ENCODE measurements around the gene CIDEC.
"Not testable (repeated sequence)": the region's sequence is repeated elsewhere in the genome, so short reads cannot be mapped to it uniquely, and the experiment has no call there.

Gene CIDEC

GRCh38 chr3:9900965-9901415 lies 20.9 kb upstream of the CIDEC start:
- not testable (repeated sequence) for DNase-seq

DNA sequence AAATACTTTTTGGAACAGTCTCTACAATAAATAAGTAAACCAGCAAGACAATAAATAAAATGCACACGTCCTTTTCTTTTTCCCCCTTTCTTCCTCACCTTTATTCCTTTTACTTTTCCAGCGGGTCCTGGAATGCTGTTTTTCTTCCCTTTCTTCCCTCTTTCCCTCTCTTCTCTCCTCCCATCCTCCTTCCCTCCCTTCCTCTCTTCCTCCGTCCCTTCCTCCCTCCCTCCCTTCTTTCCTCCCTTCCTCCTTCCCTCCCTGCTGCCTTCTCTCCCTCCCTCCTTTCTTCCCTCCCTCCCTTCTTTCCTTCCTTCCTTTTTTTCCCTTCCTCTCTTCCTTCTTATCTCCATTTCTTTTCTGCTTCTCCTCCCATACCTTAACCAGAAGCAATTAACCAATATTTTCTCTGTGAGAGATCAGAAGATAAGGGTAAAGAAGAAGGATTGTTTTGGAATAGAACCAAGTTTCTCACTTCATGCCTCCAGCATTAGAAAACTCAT lies 19.3 kb upstream of the CIDEC start:
- DNase-seq = no peak

- no peak for DNase-seq
These were observed 18.6 kb upstream of the CIDEC start for GRCh38 chr3:9898467-9899241.

GRCh38 chr3:9897408-9898372 lies 17.6 kb upstream of the CIDEC start:
- DNase-seq = peak; percentile 47

DNA sequence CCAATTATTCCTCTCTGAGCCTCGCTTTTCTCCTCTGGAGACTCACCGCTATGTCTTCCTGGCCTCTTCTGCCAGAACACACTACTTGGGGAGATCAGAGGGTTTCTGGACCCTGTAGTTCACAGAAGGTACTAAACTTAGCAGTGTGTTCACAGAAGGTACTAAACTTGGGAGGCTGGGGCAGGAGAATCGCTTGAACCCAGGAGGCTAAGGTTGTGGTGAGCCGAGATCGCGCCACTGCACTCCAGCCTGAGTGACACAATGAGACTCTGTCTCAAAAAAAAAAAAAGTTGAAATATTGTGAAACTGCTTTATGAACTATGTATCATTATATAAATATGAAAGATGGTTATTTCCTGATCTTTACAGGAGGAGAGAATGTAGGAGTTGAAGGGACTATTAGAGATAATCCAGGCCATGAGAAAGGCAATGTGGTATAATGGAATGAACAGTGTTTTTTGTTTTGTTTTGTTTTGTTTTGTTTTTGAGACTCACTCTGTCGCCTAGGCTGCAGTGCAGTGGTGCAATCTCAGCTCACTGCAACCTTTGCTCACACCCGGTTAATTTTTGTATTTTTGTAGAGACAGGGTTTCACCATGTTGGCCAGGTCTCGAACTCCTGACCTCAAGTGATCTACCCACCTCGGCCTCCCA lies 16.8 kb upstream of the CIDEC start:
- not testable (repeated sequence) for DNase-seq

- DNase-seq = not testable (repeated sequence)
These were observed 15.7 kb upstream of the CIDEC start for GRCh38 chr3:9895715-9896114.

- DNase-seq = no peak
These were observed 13.7 kb upstream of the CIDEC start for GRCh38 chr3:9893739-9894138.

GRCh38 chr3:9891072-9891622 lies 11.1 kb upstream of the CIDEC start:
- DNase-seq = no peak

GRCh38 chr3:9890249-9891071 lies 10.4 kb upstream of the CIDEC start, which contains the start of gene JAGN1:
TSS of gene JAGN1 (plus strand) at chr3:9890610. CDS start at chr3:9890723, 113 bp downstream.
- DNase-seq = peak; percentile 89

DNA sequence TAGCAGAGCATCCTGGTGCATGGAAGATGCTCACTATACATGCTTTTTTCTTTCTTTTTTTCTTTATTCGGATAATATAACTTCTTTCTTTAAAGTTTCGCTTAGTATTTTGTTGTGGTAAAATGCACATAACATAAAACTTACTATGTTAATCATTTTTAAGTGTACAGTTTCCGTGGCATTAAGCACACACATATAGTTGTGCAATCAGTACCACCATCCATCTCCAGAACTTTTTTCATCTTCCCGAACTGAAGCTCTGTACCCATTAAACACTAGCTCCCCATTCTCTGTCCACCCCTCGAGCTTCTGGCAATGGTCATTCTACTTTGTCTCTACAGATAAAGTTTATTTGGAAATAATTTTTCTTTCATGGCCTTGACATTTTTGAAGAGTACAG lies 9.4 kb upstream of the CIDEC start:
- no peak for DNase-seq

DNA sequence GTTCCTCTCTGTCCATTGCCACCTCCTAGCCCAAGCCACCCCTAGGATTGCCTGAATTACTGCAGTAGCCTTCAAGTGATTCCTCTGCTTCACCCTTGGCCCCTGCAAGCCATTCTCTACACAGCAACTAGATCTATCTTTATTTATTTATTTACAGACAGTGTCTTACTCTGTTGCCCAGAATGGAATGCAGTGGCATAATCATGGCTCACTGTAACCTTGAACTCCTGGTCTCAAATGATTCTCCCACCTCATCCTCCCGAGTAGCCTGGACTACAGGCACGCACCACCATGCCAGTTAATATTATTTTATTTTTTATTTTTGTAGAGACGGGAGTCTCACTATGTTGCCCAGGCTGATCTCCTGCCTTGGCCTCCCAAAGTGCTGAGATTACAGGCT lies 8.5 kb upstream of the CIDEC start:
- no peak for DNase-seq

DNA sequence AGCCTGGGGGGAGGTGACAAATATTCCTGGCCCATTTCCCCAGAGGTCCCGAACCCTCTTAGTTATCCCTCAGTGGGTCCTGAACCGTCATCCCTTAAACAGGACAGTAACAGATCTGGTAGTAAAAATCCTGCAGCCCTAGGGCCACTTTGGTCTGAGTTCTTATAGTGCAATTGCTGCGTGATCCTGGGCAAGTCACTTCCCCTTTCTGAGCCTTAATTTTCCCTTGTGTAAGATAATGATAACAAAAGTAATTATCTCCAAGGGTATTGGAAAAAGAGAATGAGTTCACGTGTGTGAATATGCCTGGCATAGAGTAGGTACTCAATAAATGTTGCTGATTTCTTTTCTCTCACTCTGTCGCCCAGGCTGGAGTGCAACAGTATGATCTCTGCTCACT lies 7.4 kb upstream of the CIDEC start:
- DNase-seq = no peak

GRCh38 chr3:9886328-9886727 lies 6.3 kb upstream of the CIDEC start:
- no peak for DNase-seq

DNA sequence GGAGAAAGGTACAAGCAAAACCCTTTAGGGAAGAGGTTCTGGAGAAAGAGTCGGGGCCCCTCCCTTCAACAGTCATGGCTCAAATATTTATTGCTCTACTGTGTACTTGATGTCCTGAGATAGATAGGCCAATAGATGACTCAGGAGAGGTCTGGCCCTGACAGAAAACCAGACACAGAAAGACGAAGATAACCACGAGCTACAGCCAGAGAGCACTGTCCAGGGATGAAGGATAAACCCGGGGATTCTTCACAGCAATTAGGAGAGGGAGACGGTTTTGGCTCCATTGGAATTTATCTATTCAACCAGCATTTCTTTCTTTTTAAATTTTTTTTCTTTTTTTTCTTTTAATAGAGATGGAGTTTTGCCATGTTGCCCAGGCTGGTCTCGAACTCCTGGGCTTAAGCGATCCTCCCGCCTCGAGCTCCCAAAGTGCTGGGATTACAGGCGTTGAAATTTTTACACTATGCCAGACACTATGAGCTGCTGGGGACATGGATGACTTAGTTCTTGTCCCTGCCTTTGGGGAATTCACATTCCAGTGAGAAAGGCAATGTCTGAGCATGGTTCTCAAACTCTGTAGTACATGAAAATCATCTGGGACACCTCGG lies 4.6 kb upstream of the CIDEC start:
- peak; percentile 89 for DNase-seq

GRCh38 chr3:9883706-9884554 lies 3.9 kb upstream of the CIDEC start:
- DNase-seq = peak; percentile 60

DNA sequence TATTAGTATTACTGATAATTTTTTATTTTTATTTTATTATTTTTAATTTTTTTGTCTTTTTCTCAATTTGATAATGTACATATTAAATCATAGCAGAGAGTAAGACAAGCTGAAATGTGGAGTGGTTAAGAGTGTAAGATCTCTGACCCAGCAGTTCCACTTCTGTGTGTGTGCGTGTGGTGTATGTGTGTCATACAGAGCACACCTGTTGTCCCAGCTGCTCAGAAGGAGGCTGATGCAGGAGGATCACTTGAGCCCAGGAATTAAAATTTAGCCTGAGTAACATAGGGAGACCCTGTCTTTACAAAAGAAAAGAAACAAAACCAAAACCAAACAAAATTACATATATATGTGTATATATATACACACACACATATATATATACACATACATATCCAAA lies 1.4 kb upstream of the CIDEC start:
- no peak for DNase-seq

DNA sequence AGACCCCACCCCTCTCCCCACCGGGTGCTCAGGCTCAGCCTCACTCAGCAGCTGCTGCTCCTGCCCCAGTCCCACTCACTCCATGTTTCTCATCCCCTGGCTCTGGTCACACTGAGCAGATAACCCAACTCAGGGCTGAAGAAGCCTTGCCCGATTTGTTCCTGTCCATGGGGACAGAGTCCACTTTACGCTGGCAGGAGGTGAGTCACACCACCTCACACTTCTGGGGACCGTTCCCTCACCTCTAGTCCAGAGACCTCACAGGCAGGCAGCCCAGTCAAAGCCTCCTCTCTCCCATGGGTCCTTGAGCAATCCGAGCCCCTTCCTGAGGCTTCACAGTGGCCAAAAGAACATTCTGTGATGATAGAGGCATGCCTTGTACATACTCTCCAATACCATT lies 1.4 kb downstream of the CIDEC start:
- DNase-seq = no peak

DNA sequence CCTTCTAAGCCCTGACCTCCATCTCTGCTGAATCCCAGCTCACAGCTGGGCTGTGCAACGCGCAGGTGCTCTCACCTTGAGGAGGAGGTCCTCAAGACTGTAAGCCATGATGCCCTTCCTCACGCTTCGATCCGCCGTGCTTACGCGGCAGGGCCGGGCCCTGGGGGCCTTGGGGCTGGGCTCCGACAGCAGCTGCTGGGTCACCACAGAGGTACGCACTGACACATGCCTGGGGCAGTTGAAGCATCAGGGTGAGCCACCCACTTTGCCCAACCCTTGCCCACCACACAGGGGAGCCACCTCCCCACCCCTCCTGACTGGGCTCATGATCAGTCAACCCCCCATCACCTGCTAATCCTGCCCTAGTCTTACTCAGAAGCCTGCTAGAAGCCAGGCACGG lies 3.1 kb downstream of the CIDEC start:
- DNase-seq = no peak

GRCh38 chr3:9876255-9876654 lies 3.8 kb downstream of the CIDEC start:
- not testable (repeated sequence) for DNase-seq

- DNase-seq = no peak
These were observed 4.6 kb downstream of the CIDEC start for GRCh38 chr3:9875448-9875847.

All from fibroblast of skin of right biceps (primary cell).